HG02588 (cell line): Measurements from ENCODE around the gene KLK12.

Experiments used
- ATAC-seq: cut with Tn5 transposase; IDR thresholded peaks from one replicate; pipeline ENCODE4 v1.9.1; 2021; ENCODE audit warnings: mild to moderate bottlenecking, moderate library complexity; ENCODE audit not compliant: unreplicated experiment

The KLK12 gene

DNA sequence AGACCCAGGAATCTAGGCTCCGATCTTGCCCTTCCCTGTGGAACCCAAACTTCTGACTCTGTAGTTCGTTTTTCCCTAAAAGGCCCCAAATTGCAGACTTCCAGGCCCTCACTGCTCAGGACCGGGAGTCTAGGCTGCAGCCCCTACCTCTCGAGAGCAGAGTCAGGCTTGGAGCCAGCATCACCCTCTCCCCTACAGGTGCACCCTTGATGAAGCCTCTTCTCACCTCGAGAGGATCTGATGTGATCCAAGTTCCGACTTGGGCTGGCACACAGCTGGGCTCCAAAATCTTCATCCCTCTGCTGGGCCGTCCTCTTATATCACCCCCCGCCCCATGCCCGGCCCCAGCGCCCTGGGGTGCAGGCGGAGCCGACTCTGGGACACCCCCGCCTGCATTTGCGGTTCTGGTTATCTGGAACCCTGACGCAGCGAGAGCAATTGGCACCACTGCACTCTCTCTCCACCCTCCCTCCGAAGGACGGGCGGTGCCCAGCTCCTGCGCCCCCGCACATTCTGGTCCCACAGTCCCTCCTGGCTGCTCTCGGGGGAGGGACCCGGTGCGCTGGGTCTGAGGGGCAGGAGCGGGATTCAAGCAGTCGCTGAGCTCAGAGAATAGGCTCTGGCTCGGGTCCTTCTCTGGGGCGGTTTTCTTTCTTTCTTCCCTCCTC lies 51.0 kb downstream of the KLK12 start, which contains the start of gene KLK7:
Gene KLK7 (minus strand): TSS at position 293 of the 668 bp plus-strand sequence. CDS start 1,518 bp downstream, outside the sequence.
- no peak for ATAC-seq

DNA sequence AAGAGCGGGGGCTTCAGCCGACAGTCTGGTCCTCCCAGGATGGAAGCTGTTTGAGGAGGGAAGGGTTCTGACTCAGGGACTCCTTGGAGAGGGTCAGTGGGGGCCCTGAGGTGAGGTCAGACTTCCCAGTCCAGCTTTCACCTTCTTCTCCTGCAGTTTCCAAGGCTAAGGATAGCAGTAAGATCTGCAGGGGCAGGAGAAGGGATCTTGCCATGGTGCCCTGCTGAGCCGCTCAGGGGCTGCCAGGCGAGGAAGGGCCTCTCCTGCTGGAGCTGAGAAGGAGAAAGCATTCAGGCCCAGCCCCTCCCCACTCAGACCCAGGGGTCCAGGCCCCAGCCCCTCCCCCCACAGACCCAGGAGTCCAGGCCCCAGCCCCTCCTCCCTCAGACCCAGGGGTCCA lies 52.6 kb downstream of the KLK12 start:
- no peak for ATAC-seq

DNA sequence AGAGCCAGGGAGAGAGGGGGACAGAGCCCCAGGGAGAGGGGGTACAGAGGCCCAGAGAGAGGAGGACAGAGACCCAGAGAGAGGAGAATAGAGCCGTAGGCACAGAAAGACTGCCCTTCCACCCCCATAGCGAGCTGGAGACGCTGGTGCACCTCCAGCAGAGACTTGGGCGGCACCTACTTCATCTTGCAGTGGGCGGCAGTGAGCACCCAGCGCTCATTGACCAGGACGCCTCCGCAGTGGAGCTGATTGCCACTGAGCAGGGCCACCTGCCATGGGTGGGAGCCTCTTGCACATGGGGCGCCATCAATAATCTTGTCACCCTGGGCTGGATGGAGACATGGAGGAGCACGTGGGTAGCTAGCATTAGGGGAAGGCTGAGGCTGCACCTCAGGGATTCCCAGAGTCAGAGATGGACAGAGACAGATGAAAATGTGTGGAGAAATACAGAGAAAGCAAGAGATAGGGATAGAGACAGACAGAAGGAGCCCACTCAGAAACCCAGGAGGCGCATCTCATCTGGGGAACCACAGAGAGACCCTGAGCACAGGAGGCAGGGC lies 53.1 kb downstream of the KLK12 start:
- ATAC-seq = no peak

DNA sequence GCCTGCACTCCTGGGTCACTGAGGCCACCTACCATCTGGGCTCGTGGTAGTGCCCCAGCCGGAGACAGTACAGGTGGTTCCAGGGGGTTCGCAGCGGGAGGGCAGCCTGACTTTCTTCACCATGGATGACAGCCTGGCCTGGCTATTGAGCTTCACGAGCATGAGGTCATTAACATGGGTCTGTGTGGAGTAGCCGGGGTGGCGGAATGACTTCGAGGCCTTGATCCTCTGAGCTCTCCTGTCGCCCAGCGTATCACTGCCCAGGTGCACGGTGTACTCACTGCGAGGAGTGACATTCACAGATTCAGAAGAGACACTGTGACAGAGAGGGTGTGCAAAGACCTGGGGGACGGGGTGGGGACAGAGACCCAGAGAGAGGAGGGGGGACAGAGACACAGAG lies 54.6 kb downstream of the KLK12 start:
- no peak for ATAC-seq

DNA sequence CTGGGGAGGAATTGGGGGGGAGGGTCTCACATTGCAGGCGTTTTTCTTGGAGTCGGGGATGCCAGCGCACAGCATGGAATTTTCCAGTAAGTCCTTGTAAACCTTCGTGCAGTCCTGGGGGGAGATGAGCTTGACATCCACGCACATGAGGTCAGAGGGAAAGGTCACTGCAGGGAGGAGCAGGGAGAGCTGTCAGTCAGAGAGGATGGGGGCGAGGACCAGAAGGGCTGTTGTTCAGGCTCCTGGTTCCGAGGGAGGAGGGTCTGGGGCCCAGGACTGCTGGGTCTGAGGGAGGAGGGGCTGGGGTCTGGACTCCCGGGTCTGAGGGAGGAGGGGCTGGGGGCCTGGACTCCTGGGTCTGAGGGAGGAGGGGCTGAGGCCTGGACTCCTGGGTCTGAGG lies 55.0 kb downstream of the KLK12 start:
- no peak for ATAC-seq
